Suprapubic skin (tissue), 4 donors: Measurements from ENCODE around the gene MARCHF4. TPM values are rescaled to one million over a fixed set of nuclear protein-coding genes. Genes with fewer than 3 reads are reported as not detected.

Experiments
- DNase-seq, 2 donors: peaks; one replicate each; pipeline ENCODE4 v3.0.0-alpha.2; 2019; ENCODE audit warnings: low spot score in 2 of 2
- H3K27ac ChIP-seq: fragments of 200-600 bp; sonication (generic); one replicate; pipeline ENCODE4 v1.5.1; 2019
- H3K27me3 ChIP-seq: fragments of 200-600 bp; sonication (generic); one replicate; pipeline ENCODE4 v1.5.1; 2019
- H3K36me3 ChIP-seq: fragments of 200-600 bp; sonication (generic); one replicate; pipeline ENCODE4 v1.5.1; 2019
- H3K4me1 ChIP-seq: fragments of 200-600 bp; sonication (generic); one replicate; pipeline ENCODE4 v1.5.1; 2019
- H3K4me3 ChIP-seq: fragments of 200-600 bp; sonication (generic); one replicate; pipeline ENCODE4 v1.5.1; 2019; ENCODE audit warnings: mild to moderate bottlenecking
- H3K9me3 ChIP-seq: fragments of 200-600 bp; sonication (generic); one replicate; pipeline ENCODE4 v1.5.1; 2019
- CTCF ChIP-seq, 2 donors: fragments of 200-600 bp in 1 of 2; fragments of 450-650 bp in 1 of 2; sonication (generic) in 1 of 2; IDR thresholded peaks; one replicate each; pipeline ENCODE4 v1.5.1; 2016 to 2019; ENCODE audit warnings: antibody characterized with exemption in 2 of 2, mild to moderate bottlenecking in 1 of 2, moderate library complexity in 1 of 2
- EP300 ChIP-seq: sonication (generic); formaldehyde crosslinking; IDR thresholded peaks from one replicate; pipeline ENCODE4 v1.6.1; 2017; ENCODE audit warnings: antibody characterized with exemption
- POLR2A ChIP-seq, 2 donors: fragments of 450-650 bp; IDR thresholded peaks; one replicate each; pipeline ENCODE4 v1.6.1; 2017; ENCODE audit warnings: antibody characterized with exemption in 2 of 2, mild to moderate bottlenecking in 2 of 2, moderate library complexity in 2 of 2
- POLR2AphosphoS5 ChIP-seq, 3 donors: sonication (generic); formaldehyde crosslinking; IDR thresholded peaks; one replicate each; pipeline ENCODE4 v1.6.1; 2017; ENCODE audit warnings: antibody characterized with exemption in 3 of 3
- WGBS: methylation state at CpG from one replicate; pipeline ENCODE4 v1.1.5; 2018; 5-methylcytosine and 5-hydroxymethylcytosine counted together
- total RNA-seq, 4 donors: library from RNA; depleted of rRNA; stranded (reverse); fragments of >200 nt; gene quantifications; one replicate each; pipeline ENCODE4 v1.1.0, GENCODE V29; 2016

The MARCHF4 gene
- total RNA-seq, 4 donors from 2014 or later: 0.23 to 0.49 TPM; not detected in 2

DNA sequence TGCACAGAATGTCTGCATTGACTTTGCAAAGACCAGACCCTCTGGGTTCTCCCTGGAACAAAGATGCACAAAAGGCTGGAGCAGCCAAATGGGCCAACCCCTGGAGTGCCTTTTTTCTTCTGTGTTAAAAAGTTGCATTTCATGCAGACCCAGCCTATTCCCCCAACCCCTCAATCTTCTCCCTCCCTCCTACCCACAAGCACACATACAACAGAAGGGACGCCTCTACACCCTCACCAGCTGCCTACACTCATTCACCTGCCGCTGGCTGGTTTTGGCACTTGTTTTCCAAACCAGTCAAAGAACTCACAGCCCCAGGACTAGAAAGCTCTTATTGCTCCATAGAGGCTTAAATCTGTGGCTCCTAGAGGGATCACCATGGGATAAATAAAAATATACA is 16.6 kb downstream of the MARCHF4 start:
- TF ChIP-seq POLR2AphosphoS5 (IDR thresholded peaks at IDR 0.05) (no peak), POLR2A (IDR thresholded peaks at IDR 0.05) (no peak), CTCF (IDR thresholded peaks at IDR 0.05) (no peak), EP300 (no peak)
- Histone ChIP-seq H3K36me3 (no peaks in the 10 kb centered on the region), H3K4me3 (no peak overlapping the region), H3K9me3 (no peaks in the 10 kb centered on the region), H3K4me1 (no peaks in the 10 kb centered on the region), H3K27ac (no peak overlapping the region), H3K27me3 (peaks cover 11% of the 10 kb centered on the region)
- DNase-seq: no peak
- 80% methylated on average over 2 of the region's 2 CpGs for WGBS

- H3K27me3 ChIP-seq: peaks cover 11% of the 10 kb centered on the region
- 67% methylated on average over 4 of the region's 4 CpGs for WGBS
Observed at GRCh38 chr2:216354306-216354705, 18.0 kb downstream of the MARCHF4 start.

GRCh38 chr2:216352653-216353270 is 19.5 kb downstream of the MARCHF4 start:
- Histone ChIP-seq H3K27me3 (peaks cover 3% of the 10 kb centered on the region), H3K36me3 (no peaks in the 10 kb centered on the region), H3K27ac (no peak overlapping the region), H3K4me1 (no peaks in the 10 kb centered on the region), H3K9me3 (no peaks in the 10 kb centered on the region), H3K4me3 (no peak overlapping the region)
- 65% methylated on average over 5 of the region's 5 CpGs for WGBS
- no peak for TF ChIP-seq CTCF (IDR thresholded peaks at IDR 0.05)
- no peak for TF ChIP-seq POLR2AphosphoS5 (IDR thresholded peaks at IDR 0.05)
- no peak for TF ChIP-seq EP300
- no peak for TF ChIP-seq POLR2A (IDR thresholded peaks at IDR 0.05)
- DNase-seq: no peak

More at GRCh38 chr2:216354306-216354705, 18.0 kb downstream of the MARCHF4 start:
- no peaks in the 10 kb centered on the region for H3K4me1 ChIP-seq
- H3K27ac ChIP-seq: no peak overlapping the region
- H3K9me3 ChIP-seq: no peaks in the 10 kb centered on the region
- DNase-seq: no peak
- no peaks in the 10 kb centered on the region for H3K36me3 ChIP-seq
- TF ChIP-seq CTCF (IDR thresholded peaks at IDR 0.05) (no peak), POLR2A (IDR thresholded peaks at IDR 0.05) (no peak), EP300 (no peak), POLR2AphosphoS5 (IDR thresholded peaks at IDR 0.05) (no peak)
- H3K4me3 ChIP-seq: no peak overlapping the region

DNA sequence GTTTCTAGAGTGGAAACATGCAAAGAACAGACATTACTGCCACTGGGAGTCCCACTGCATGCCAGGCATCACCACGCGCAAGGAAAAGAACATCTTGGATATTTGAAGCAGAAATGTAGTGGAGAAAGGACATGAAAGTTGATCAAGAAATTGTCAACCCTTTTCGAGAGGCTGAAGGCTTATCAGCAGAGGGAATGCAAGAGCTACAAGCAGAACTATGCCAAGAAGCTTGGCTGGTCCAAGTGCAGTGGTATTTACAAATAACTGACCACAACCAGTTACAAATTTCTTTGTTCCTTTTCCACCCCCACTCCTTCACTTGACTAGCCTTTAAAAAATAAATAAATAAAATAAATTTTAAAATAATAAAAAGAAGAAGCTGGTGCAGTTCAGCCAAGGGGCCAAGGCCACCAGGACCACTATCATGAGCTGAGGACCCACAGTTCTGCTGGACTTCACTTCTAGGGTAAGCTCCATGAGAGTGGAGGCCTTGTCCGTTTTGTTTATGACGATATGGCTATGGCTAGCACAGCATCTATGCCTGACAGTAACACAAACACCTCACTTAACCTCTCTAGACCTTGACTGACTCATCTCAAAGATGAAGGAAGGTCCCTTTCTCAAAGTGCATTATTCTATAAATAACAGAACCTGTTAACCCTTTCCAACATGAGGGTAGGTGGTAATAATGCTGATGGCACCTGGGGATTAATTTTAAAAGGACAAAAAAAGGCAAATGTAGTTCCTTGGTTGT is 20.9 kb downstream of the MARCHF4 start:
- no peak overlapping the region for H3K4me3 ChIP-seq
- no peaks in the 10 kb centered on the region for H3K4me1 ChIP-seq
- TF ChIP-seq EP300 (no peak), CTCF (IDR thresholded peaks at IDR 0.05) (no peak), POLR2A (IDR thresholded peaks at IDR 0.05) (no peak)
- no peak for DNase-seq
- 92% methylated on average over 5 of the region's 5 CpGs for WGBS
- H3K27ac ChIP-seq: no peak overlapping the region
- no peaks in the 10 kb centered on the region for H3K27me3 ChIP-seq
- no peaks in the 10 kb centered on the region for H3K36me3 ChIP-seq
- H3K9me3 ChIP-seq: no peaks in the 10 kb centered on the region

DNA sequence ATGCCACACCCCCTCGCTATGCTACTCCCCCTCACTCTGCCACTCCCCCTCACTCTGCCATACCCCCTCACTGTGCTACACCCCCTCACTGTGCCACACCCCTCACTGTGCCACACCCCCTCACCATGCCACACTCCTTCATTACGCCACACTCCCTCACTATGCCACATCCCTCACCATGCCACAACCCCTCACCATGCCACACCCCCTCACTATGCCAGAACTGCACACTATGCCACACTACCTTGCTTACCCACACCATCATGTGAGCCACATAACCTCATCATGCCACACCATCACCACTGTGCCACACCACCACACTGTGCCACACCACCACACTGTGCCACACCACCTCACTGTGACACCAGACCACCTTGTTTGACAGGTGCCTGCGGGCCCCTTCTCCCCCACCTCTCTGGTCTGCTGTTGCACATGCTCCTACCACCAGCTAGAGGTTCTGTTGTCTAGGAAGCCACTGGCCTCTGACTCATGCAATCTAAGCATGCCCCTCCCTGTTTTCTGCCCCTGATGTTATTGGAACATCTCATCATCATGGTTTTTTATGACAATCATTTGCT is 22.0 kb downstream of the MARCHF4 start:
- Histone ChIP-seq H3K27ac (no peak overlapping the region), H3K27me3 (no peaks in the 10 kb centered on the region), H3K4me1 (no peaks in the 10 kb centered on the region), H3K36me3 (no peaks in the 10 kb centered on the region), H3K4me3 (no peak overlapping the region), H3K9me3 (no peaks in the 10 kb centered on the region)
- TF ChIP-seq CTCF (IDR thresholded peaks at IDR 0.05) (no peak), POLR2A (IDR thresholded peaks at IDR 0.05) (no peak), EP300 (no peak), POLR2AphosphoS5 (IDR thresholded peaks at IDR 0.05) (no peak)
- no peak for DNase-seq
- WGBS: 90% methylated on average over 3 of the region's 3 CpGs
